22Rv1 (cell line): ENCODE measurements around the gene RAPSN.

Experiments used
- H3K27ac ChIP-seq: fragments of 450-650 bp; 2 replicates; pipeline ENCODE4 v1.5.1; 2017
- ZFX ChIP-seq: fragments of 450-650 bp; IDR thresholded peaks from 2 replicates; pipeline ENCODE4 v1.6.1; 2017; ENCODE audit warnings: antibody characterized with exemption, borderline replicate concordance
- TF ChIP-seq, protein P1 (sequence below): fragments of 450-650 bp; IDR thresholded peaks from 2 replicates; pipeline ENCODE4 v1.5.1; 2017; ENCODE audit warnings: mild to moderate bottlenecking

The RAPSN gene

DNA sequence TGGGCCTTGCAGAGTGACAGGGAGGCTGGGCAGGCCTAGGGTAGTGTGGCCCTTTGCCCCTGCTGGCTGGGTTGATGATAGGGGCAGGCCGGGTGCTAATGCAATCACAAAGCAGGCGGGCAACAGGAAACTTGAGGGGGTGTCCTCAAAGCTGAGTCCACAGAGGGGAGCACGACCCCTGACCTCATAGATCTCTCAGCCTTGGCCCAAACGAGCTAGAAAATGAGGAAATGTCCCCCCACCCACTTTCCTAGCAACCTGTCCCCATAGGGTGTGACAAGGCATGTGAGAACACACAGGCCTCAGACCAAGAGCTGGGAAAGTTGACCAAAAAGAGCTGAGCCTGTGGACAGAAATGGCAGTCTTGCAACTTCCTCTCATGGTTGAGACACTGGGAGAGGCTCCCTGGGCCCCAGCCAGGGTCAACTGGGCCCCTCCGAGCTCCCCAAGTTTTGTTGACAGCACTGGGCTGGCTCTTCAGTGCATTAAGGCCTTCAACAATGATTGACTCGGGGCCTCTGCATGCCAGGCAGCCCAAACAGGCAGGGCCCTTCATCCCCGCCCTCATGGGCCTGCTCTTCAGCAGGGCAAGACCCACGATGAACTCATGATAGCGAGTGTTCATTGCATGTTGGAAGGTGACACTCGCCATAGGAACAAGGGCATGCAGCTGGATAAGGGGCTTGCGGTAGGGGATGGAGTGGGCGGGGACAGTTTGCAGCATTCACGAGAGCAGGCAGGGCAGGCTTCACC is 60.8 kb downstream of the RAPSN start:
- TF ChIP-seq, protein P1, sequence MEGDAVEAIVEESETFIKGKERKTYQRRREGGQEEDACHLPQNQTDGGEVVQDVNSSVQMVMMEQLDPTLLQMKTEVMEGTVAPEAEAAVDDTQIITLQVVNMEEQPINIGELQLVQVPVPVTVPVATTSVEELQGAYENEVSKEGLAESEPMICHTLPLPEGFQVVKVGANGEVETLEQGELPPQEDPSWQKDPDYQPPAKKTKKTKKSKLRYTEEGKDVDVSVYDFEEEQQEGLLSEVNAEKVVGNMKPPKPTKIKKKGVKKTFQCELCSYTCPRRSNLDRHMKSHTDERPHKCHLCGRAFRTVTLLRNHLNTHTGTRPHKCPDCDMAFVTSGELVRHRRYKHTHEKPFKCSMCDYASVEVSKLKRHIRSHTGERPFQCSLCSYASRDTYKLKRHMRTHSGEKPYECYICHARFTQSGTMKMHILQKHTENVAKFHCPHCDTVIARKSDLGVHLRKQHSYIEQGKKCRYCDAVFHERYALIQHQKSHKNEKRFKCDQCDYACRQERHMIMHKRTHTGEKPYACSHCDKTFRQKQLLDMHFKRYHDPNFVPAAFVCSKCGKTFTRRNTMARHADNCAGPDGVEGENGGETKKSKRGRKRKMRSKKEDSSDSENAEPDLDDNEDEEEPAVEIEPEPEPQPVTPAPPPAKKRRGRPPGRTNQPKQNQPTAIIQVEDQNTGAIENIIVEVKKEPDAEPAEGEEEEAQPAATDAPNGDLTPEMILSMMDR: no peak
- TF ChIP-seq ZFX: no peak
- no peak overlapping the region for H3K27ac ChIP-seq
